ENCODE results near the gene SOCS1. TPM values are rescaled to one million over a fixed set of nuclear protein-coding genes. Genes with fewer than 3 reads are reported as not detected.

Gene SOCS1
- polyA plus RNA-seq, 1 of the 3 experiments (the other 2 are of a cell fraction), result 8.6 TPM

GRCh38 chr16:11251525-11252481, 4.2 kb downstream of the SOCS1 start (continued):
- TF ChIP-seq, protein P1, sequence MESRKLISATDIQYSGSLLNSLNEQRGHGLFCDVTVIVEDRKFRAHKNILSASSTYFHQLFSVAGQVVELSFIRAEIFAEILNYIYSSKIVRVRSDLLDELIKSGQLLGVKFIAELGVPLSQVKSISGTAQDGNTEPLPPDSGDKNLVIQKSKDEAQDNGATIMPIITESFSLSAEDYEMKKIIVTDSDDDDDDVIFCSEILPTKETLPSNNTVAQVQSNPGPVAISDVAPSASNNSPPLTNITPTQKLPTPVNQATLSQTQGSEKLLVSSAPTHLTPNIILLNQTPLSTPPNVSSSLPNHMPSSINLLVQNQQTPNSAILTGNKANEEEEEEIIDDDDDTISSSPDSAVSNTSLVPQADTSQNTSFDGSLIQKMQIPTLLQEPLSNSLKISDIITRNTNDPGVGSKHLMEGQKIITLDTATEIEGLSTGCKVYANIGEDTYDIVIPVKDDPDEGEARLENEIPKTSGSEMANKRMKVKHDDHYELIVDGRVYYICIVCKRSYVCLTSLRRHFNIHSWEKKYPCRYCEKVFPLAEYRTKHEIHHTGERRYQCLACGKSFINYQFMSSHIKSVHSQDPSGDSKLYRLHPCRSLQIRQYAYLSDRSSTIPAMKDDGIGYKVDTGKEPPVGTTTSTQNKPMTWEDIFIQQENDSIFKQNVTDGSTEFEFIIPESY (IDR thresholded peaks at IDR 0.05; ENCODE audit: borderline replicate concordance, low read depth), result no peak
- TF ChIP-seq NRF1 (IDR thresholded peaks at IDR 0.05; ENCODE audit: low read depth, low read length) (no peak), MEF2A (IDR thresholded peaks at IDR 0.05; ENCODE audit: borderline replicate concordance, low read depth) (no peak)

DNA sequence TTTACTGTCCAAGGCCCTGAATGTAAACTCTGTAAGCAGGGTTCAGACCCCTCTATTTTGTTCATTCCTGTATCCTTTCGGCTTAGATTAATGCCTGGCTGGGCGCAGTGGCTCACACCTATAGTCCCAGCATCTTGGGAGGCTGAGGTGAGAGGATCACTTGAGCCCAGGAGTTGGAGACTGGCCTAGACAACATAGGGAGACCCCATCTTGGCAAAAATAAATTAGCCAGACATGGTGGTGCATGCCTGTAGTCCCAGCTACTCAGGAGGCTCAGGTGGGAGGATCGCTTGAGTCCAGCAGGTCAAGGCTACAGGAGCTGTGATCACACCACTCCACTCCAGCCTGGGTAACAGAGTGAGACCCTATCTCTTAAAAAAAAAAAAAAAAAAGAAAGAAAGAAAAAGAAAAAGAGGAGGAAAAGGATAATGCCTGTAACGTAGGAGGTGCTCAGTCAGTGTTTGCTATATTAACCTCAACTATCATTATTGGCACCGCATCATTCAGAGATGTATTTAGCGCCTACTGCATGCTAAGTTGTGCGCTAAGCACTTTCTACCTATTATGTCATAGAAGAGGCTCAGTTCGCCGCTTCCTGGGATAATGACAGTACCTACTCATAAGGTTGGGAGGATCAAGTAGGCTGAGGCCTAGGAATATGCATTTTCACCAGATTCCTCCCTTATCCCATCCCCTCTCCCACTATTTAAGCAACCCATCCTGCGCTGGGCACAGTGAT, 5.0 kb downstream of the SOCS1 start:
- ChIA-PET CTCF (interaction anchor here (14.4 kb wide), 1 partner anchor 283 kb away, joined by 318 read pairs; no protein-coding TSS in a partner anchor), POLR2A (no interaction called here)
- 95% methylated on average over 10 of the region's 10 CpGs for WGBS (ENCODE audit: low lambda C conversion rate)
- H3K9ac ChIP-seq, result no peak overlapping the region
- no peaks in the 10 kb centered on the region for H3K27me3 ChIP-seq (ENCODE audit: insufficient read depth)
- H3K27ac ChIP-seq (ENCODE audit: low read depth in 2 of 2, low read length in 1 of 2), result no peak overlapping the region
- no peaks in the 10 kb centered on the region for H3K9me2 ChIP-seq
- DNase-seq, result no peak
- peaks cover 24% of the 10 kb centered on the region for H3F3A ChIP-seq (replicated peaks; ENCODE audit: insufficient read depth)
- TF ChIP-seq MEF2A (IDR thresholded peaks at IDR 0.05; ENCODE audit: borderline replicate concordance, low read depth) (no peak), USF1 (IDR thresholded peaks at IDR 0.05; ENCODE audit: borderline replicate concordance, low read depth) (no peak), RCOR1 (IDR thresholded peaks at IDR 0.05; ENCODE audit: low read length) (no peak), EP300 (IDR thresholded peaks at IDR 0.05; ENCODE audit: borderline replicate concordance in 1 of 2, low read depth in 1 of 2, low read length in 1 of 2) (no peak), MXI1 (IDR thresholded peaks at IDR 0.05; ENCODE audit: low read depth, low read length) (no peak), POLR2AphosphoS5 (IDR thresholded peaks at IDR 0.05; ENCODE audit: low read depth, low read length) (no peak), USF2 (IDR thresholded peaks at IDR 0.05; ENCODE audit: borderline replicate concordance, low read depth, low read length) (no peak), TCF12 (IDR thresholded peaks at IDR 0.05) (no peak), SMC3 (IDR thresholded peaks at IDR 0.05; ENCODE audit: low read depth, low read length) (no peak), FOXJ3 (CRISPR knock-in tag; IDR thresholded peaks at IDR 0.05) (no peak), NFIC (IDR thresholded peaks at IDR 0.05; ENCODE audit: borderline replicate concordance) (no peak)
- TF ChIP-seq, protein P2, sequence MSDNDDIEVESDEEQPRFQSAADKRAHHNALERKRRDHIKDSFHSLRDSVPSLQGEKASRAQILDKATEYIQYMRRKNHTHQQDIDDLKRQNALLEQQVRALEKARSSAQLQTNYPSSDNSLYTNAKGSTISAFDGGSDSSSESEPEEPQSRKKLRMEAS (IDR thresholded peaks at IDR 0.05; ENCODE audit: low read depth), result no peak
- H3K4me2 ChIP-seq, result no peak overlapping the region
- peaks cover 25% of the 10 kb centered on the region for H3K79me2 ChIP-seq (ENCODE audit: insufficient read depth)
- peaks cover 32% of the 10 kb centered on the region for H4K20me1 ChIP-seq (ENCODE audit: insufficient read depth)
- H3K4me1 ChIP-seq (ENCODE audit: control insufficient read depth in 1 of 2, insufficient read depth in 2 of 2, low read depth in 1 of 2, low read length in 1 of 2), result peaks cover 9 to 11% of the 10 kb centered on the region in 2 experiments; a peak in 3 of 4 replicates
- peaks cover 3 to 4% of the 10 kb centered on the region in 2 experiments for H3K36me3 ChIP-seq (replicated peaks in 1 of 2; ENCODE audit: control insufficient read depth in 1 of 2, insufficient read depth in 2 of 2, low read length in 1 of 2)
- H3K9me3 ChIP-seq, result no peaks in the 10 kb centered on the region
- no peak overlapping the region for H3K4me3 ChIP-seq (ENCODE audit: low read depth in 2 of 2, low read length in 1 of 2)
- no peak overlapping the region for H2AFZ ChIP-seq (ENCODE audit: low read depth)
